Neural crest cell (in vitro differentiated cells): ENCODE measurements around the gene PAK4. TPM values are rescaled to one million over a fixed set of nuclear protein-coding genes. Genes with fewer than 3 reads are reported as not detected.

Source experiments
- DNase-seq: peaks from one replicate; pipeline ENCODE4 v3.0.0; 2021; ENCODE audit warnings: low read depth, mixed read lengths, low spot score
- H3K27ac Mint-ChIP-seq: one replicate; pipeline ENCODE4 v1.8.0; 2021; ENCODE audit warnings: mild to moderate bottlenecking, mixed read lengths; ENCODE audit not compliant: unreplicated experiment
- H3K27me3 Mint-ChIP-seq: 2 replicates; pipeline ENCODE4 v1.8.0; 2021; ENCODE audit warnings: low read depth, mild to moderate bottlenecking, mixed read lengths
- H3K36me3 Mint-ChIP-seq: 2 replicates; pipeline ENCODE4 v1.8.0; 2021; ENCODE audit warnings: low read depth, mild to moderate bottlenecking, mixed read lengths
- H3K4me1 Mint-ChIP-seq: 2 replicates; pipeline ENCODE4 v1.8.0; 2021; ENCODE audit warnings: mixed read lengths
- H3K4me3 Mint-ChIP-seq: one replicate; pipeline ENCODE4 v1.8.0; 2021; ENCODE audit warnings: mild to moderate bottlenecking, mixed read lengths
- H3K9me3 Mint-ChIP-seq: 2 replicates; pipeline ENCODE4 v1.8.0; 2021; ENCODE audit warnings: mixed read lengths
- total RNA-seq: library from RNA; stranded (reverse); gene quantifications from 2 replicates; pipeline ENCODE4 v1.2.1, GENCODE V29; 2021
- TF ChIP-seq, protein P1 (sequence below): fragments of 200-600 bp; sonication (generic); conservative IDR thresholded peaks from 2 replicates; pipeline ENCODE4 v1.5.0; 2021; ENCODE audit warnings: antibody characterized with exemption, mild to moderate bottlenecking

PAK4 gene
- total RNA-seq, 1 donor from 2014 or later: 54.4 TPM

DNA sequence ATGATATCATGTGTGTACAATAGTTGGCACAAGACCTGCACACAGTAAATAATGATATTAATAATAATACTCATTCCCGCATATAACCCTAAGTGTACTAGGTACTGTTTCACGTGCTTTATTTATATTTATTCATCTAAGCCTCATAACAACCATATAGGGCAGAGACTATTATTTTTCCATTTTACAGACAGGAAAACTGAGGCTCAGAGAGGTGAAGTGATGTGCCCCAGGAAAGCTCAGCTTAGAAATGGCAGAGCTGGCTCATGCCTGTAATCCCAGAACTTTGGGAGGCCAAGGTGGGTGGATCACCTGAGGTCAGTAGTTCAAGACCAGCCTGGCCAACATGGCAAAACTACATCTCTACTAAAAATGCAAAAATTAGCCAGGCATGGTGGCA lies 27.9 kb upstream of the PAK4 start:
- Mint-ChIP-seq H3K4me3 (no peak overlapping the region), H3K4me1 (no peaks in the 10 kb centered on the region), H3K36me3 (no peaks in the 10 kb centered on the region), H3K27ac (no peak overlapping the region), H3K27me3 (peaks cover 36% of the 10 kb centered on the region), H3K9me3 (peaks cover 3% of the 10 kb centered on the region)
- no peak for DNase-seq
- TF ChIP-seq, protein P1, sequence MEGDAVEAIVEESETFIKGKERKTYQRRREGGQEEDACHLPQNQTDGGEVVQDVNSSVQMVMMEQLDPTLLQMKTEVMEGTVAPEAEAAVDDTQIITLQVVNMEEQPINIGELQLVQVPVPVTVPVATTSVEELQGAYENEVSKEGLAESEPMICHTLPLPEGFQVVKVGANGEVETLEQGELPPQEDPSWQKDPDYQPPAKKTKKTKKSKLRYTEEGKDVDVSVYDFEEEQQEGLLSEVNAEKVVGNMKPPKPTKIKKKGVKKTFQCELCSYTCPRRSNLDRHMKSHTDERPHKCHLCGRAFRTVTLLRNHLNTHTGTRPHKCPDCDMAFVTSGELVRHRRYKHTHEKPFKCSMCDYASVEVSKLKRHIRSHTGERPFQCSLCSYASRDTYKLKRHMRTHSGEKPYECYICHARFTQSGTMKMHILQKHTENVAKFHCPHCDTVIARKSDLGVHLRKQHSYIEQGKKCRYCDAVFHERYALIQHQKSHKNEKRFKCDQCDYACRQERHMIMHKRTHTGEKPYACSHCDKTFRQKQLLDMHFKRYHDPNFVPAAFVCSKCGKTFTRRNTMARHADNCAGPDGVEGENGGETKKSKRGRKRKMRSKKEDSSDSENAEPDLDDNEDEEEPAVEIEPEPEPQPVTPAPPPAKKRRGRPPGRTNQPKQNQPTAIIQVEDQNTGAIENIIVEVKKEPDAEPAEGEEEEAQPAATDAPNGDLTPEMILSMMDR: no peak

DNA sequence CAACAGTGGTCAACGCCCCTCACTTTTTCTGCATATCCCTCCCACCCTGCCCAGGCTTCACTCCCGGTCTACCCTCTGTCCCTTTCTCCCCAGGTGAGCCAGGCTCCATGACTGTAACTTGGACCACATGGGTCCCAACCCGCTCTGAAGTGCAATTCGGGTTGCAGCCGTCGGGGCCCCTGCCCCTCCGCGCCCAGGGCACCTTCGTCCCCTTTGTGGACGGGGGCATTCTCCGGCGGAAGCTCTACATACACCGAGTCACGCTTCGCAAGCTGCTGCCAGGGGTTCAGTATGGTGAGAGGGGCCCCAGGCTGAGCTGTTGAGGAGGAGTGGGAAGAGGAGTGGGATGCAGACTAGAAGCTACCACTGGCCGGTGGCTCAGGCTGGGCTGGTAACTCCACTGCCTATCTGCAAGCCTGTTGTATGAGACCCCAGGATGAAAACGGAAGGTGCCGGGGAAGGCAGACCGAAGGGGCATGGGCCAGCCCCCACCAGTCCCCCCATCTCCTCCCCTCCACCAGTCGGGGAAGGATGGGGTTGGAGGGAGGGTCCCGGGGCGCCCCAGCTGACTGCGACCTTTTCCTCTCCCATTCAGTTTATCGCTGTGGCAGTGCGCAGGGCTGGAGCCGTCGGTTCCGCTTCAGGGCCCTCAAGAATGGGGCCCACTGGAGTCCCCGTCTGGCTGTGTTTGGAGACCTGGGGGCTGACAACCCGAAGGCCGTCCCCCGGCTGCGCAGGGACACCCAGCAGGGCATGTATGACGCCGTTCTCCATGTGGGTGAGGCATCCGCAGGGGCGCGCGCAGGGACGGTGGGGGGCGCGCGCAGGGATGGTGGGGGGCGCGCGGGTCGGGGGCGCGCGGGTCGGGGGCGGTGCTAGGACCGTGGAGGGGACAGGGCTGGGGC lies 27.0 kb upstream of the PAK4 start:
- Mint-ChIP-seq H3K27ac (no peak overlapping the region), H3K9me3 (peaks cover 3% of the 10 kb centered on the region), H3K27me3 (peaks cover 30% of the 10 kb centered on the region), H3K4me1 (no peaks in the 10 kb centered on the region), H3K36me3 (no peaks in the 10 kb centered on the region), H3K4me3 (no peak overlapping the region)
- TF ChIP-seq, protein P1: no peak
- no peak for DNase-seq

DNA sequence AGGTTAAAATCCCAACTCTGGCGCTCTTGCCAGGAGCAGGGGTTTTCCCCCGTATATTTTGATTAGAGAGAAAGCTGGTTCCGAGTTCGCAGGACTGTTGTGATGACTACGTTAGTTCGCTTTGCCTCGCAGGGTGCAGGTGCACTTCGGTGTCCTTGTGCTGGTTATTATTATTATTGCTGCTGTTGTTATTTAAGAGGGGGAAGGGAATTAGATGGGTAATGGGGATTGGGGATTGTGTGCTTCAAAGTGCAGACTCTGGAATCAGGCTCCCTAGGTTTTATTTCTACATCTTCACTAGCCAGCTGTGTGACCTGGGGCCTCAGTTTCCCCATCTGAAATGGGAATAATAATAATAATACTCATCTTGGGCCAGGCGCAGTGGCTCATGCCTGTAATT lies 26.2 kb upstream of the PAK4 start:
- TF ChIP-seq, protein P1: no peak
- H3K4me1 Mint-ChIP-seq: no peaks in the 10 kb centered on the region
- H3K36me3 Mint-ChIP-seq: no peaks in the 10 kb centered on the region
- peaks cover 24% of the 10 kb centered on the region for H3K27me3 Mint-ChIP-seq
- H3K27ac Mint-ChIP-seq: no peak overlapping the region
- no peak overlapping the region for H3K4me3 Mint-ChIP-seq
- H3K9me3 Mint-ChIP-seq: peaks cover 3% of the 10 kb centered on the region
- no peak for DNase-seq

DNA sequence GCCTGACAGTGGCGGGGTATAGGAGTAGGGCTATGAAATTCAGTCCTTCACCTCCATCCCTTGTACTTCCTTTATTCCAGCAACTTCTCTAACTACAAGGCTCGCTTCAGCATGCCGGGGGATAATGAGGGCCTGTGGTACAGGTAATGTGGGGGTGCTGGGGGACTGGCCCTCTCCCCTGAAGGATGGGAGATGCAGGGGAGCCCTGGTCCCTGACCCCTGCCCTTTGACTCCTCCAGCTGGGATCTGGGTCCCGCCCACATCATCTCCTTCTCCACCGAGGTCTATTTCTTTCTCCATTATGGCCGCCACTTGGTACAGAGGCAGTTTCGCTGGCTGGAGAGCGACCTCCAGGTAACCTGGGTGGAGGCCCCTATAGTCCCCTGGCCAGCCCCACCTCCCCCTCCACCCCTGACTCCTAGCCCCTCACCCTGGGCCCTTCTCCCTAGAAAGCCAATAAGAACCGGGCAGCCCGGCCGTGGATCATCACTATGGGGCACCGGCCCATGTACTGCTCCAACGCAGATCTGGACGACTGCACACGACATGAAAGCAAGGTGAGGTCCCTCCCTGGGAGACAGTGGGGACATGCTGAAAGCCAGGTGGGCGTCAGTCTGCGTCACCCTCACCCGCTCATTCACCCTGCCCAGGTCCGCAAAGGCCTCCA lies 25.0 kb upstream of the PAK4 start:
- peaks cover 3% of the 10 kb centered on the region for H3K9me3 Mint-ChIP-seq
- H3K27me3 Mint-ChIP-seq: peaks cover 14% of the 10 kb centered on the region
- no peak overlapping the region for H3K4me3 Mint-ChIP-seq
- DNase-seq: no peak
- no peaks in the 10 kb centered on the region for H3K36me3 Mint-ChIP-seq
- H3K4me1 Mint-ChIP-seq: no peaks in the 10 kb centered on the region
- TF ChIP-seq, protein P1: no peak
- no peak overlapping the region for H3K27ac Mint-ChIP-seq

DNA sequence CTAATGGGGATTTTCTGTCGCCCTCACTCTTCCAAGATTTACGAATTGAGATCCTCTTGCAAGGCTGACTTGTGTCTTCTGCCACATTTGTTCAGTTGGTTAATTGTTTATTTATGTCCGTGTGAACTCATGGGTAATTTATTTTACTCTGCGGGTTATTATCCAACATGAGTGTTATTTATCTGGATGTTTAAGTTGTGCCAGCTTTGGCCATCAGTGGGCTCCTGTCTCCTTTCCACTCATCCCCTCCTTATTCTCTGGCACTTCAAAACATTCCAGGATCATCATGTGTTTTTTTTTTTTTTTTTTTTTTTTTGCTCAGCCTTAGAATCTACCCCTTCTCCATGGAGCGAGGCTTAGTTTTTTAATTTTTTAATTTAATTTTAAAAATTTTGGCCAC lies 22.4 kb upstream of the PAK4 start:
- DNase-seq: no peak
- Mint-ChIP-seq H3K27me3 (peaks cover 2% of the 10 kb centered on the region), H3K4me3 (no peak overlapping the region), H3K36me3 (no peaks in the 10 kb centered on the region), H3K9me3 (no peaks in the 10 kb centered on the region), H3K27ac (no peak overlapping the region), H3K4me1 (no peaks in the 10 kb centered on the region)
- TF ChIP-seq, protein P1: no peak
